Thymus (tissue), 11 donors: ENCODE results near the gene RGS8. TPM values are rescaled to one million over a fixed set of nuclear protein-coding genes. Genes with fewer than 3 reads are reported as not detected.

Source experiments
- DNase-seq, 9 donors: peaks; one replicate each; pipeline ENCODE4 v3.0.0-alpha.2; 2013; ENCODE audit warnings: low spot score in 9 of 9, low read depth in 6 of 9, missing footprints in 1 of 9
- H3K27ac ChIP-seq, 2 donors: one replicate each; pipeline ENCODE4 v1.5.1; 2013; ENCODE audit warnings: control low read depth in 1 of 2, low read depth in 1 of 2, low read length in 1 of 2, mild to moderate bottlenecking in 1 of 2, moderate library complexity in 1 of 2
- H3K27me3 ChIP-seq, 2 donors: one replicate each; pipeline ENCODE4 v1.5.1; 2013; ENCODE audit warnings: low read length in 1 of 2; ENCODE audit not compliant: control insufficient read depth in 2 of 2, insufficient read depth in 1 of 2
- H3K36me3 ChIP-seq, 2 donors: one replicate each; pipeline ENCODE4 v1.5.1; 2013; ENCODE audit warnings: low read length in 1 of 2, mild to moderate bottlenecking in 1 of 2, moderate library complexity in 1 of 2; ENCODE audit not compliant: control insufficient read depth in 2 of 2, insufficient read depth in 2 of 2
- H3K4me1 ChIP-seq, 2 donors: one replicate each; pipeline ENCODE4 v1.5.1; 2013; ENCODE audit warnings: low read length in 2 of 2; ENCODE audit not compliant: control insufficient read depth in 2 of 2, insufficient read depth in 2 of 2
- H3K4me3 ChIP-seq, 2 donors: one replicate each; pipeline ENCODE4 v1.5.1; 2013; ENCODE audit warnings: low read length in 2 of 2, control low read depth in 1 of 2, mild to moderate bottlenecking in 1 of 2
- H3K9me3 ChIP-seq, 2 donors: one replicate each; pipeline ENCODE4 v1.5.1; 2013; ENCODE audit warnings: low read length in 1 of 2, mild to moderate bottlenecking in 1 of 2; ENCODE audit not compliant: control insufficient read depth in 2 of 2, insufficient read depth in 1 of 2
- WGBS: extraction: QIAGEN DNeasy Blood & Tissue Kit; methylation state at CpG from one replicate; pipeline ENCODE4 v1.1.7; 2013; 5-methylcytosine and 5-hydroxymethylcytosine counted together
- polyA plus RNA-seq: library from polyadenylated mRNA; stranded (reverse); fragments of 200-250 nt; gene quantifications from one replicate; pipeline ENCODE4 v1.2.3, GENCODE V29; 2013
- total RNA-seq: library from RNA; stranded (reverse); fragments of 120-200 nt; gene quantifications from one replicate; pipeline ENCODE4 v1.2.4, GENCODE V29; 2013
- donor health status: healthy.

Gene RGS8
- total and polyA plus RNA-seq, 2 donors, result 0.11 to 0.19 TPM

DNA sequence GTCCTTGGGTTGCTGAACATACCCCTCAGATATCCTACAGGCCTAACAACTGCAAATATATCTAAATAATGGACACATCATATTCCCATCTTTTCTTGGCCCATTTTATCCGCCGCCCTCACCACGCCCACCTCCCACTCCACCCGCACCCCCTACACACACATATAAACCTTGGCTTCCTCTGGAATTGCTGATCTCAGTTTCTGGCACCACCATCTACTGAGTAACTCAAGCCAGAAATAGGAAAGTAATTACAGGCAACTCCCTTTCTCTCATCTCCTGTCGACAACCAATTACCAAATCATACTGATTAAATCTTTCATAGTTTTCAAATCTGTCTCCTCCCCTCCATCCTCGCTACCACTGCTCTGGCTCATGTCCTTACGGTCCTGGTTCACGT is 4.7 kb downstream of the RGS8 start:
- Histone ChIP-seq H3K4me1 (no peaks in the 10 kb centered on the region), H3K36me3 (no peaks in the 10 kb centered on the region), H3K9me3 (no peaks in the 10 kb centered on the region), H3K4me3 (no peak overlapping the region), H3K27me3 (peaks cover 2 to 11% of the 10 kb centered on the region in 2 donors), H3K27ac (no peak overlapping the region)
- no peak for DNase-seq
- WGBS, result 91% methylated on average over 8 of the region's 8 CpGs

DNA sequence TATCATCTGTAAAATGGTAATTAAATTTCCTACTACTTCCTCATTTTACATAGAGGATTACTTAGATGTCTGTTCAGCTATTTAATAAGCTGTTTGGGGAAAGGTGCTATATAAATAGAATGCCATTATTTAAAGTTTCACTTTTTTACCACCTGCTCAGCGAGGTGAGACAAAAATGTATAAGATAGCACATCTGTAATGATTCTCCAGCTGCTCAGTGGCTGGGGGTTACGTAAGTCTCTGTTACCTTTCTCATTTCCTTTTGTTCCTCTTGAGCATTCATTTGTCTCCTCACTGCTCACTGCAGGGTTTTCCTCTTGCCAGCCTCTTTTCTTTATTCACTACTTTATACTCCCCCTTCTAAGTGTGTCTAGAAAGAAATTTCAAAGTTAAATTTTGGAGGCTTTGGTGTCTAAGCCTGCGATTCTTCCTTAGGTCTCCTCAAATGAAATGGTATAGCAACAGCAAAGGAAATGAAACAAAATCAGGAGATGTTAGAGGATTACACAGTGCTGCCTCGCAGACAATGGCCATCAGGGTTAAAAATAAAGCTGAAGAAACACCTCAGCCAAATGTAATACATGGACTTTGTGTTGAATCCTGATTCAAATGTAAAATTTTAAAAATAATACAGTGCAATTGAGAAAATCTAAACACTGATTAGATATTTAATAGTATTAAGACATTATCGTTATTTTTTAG is 6.8 kb downstream of the RGS8 start:
- Histone ChIP-seq H3K27ac (no peak overlapping the region), H3K4me3 (no peak overlapping the region), H3K9me3 (no peaks in the 10 kb centered on the region), H3K4me1 (no peaks in the 10 kb centered on the region), H3K27me3 (peaks cover 0 to 4% of the 10 kb centered on the region in 2 donors), H3K36me3 (no peaks in the 10 kb centered on the region)
- DNase-seq, result no peak
- WGBS, result 80% methylated on average over 5 of the region's 5 CpGs

DNA sequence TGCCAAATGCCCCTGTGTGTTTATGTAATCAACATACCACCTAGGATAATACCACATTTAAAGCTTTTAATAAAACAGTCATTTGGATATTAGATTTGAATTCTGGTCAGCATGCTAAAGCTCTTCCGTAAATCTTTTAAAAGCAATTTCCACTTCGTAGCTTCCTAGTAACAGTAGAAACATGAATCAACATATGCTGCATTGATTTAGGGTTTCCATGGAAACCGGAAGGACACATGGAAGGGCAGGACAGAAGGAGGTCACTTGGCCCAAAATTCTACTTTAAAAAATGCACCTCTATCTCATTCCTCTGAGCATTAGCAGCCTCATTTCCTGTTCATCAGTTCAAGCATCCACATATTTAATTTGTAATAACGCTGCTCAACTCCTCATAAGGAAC is 8.1 kb downstream of the RGS8 start:
- no peaks in the 10 kb centered on the region for H3K36me3 ChIP-seq
- H3K9me3 ChIP-seq, result no peaks in the 10 kb centered on the region
- H3K4me3 ChIP-seq, result no peak overlapping the region
- H3K4me1 ChIP-seq, result no peaks in the 10 kb centered on the region
- 92% methylated on average over 4 of the region's 4 CpGs for WGBS
- peaks cover 0 to 12% of the 10 kb centered on the region in 2 donors for H3K27me3 ChIP-seq
- DNase-seq, result no peak
- H3K27ac ChIP-seq, result no peak overlapping the region

DNA sequence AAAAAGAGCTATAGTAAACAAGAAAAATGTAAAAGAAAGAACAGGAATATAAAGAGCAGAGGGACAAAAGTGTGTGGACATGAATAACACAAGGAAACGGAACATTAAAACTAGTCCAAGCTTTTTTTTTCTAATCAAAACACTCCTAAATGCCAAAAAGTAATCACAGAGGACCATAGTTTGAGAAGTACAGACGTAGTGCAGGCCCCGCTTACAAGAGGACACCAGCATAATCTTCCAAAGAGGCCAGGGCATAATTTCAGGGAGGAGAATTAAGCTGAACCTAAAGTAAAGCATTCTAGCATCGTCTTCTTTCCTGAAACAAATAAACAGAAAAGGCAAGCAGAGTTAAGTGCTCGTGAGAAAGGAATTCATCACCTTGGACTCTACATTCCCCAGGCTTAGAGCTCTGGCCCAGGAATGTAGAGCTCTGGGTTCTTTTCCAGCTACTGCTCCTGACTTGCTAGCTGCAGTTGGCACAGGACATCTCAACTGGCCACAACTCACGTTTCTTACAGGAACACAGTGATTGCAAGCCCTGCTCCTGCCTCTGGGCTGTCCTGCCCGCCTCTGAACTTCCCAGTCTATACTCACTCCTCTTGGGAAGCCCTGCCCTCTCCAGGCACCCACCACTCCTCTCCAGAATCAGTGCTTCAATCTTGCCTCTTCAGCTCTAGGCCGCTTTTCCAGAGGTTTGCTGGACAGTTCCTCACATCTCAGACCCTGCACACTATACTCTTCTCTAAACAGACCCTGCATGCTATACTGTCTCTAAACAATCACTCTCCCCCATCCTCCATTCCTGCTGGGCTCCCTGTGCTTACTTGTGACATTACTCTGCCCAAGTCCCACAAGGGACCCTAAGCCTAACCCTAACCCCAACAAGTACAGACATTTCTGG is 9.8 kb downstream of the RGS8 start:
- 86% methylated on average over 8 of the region's 8 CpGs for WGBS

DNA sequence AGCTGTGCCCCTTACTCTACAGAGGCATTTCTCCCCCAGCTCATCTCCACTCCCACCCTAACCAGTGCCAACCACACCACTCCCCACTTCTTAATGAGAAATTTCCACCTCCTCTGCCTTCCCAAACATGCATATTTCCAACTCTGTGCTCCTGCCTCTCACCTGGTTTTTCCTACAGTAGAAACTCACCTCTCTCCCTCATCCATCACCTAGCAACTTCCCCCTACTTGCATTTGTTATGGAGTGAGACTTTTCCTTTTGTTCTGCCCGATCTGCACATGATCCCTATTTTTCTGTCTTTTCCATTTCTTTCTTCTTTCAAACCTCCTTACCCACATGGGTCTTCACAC is 11.9 kb downstream of the RGS8 start:
- Histone ChIP-seq H3K4me1 (no peaks in the 10 kb centered on the region), H3K27ac (no peak overlapping the region), H3K27me3 (peaks cover 0 to 14% of the 10 kb centered on the region in 2 donors), H3K9me3 (no peaks in the 10 kb centered on the region), H3K36me3 (no peaks in the 10 kb centered on the region), H3K4me3 (no peak overlapping the region)
- DNase-seq, result no peak
- 24% methylated on average over 1 of the region's 1 CpG for WGBS

More for the DNA sequence above, 9.8 kb downstream of the RGS8 start:
- H3K9me3 ChIP-seq, result no peaks in the 10 kb centered on the region
- H3K4me3 ChIP-seq, result no peak overlapping the region
- DNase-seq, result no peak
- H3K27ac ChIP-seq, result no peak overlapping the region
- H3K4me1 ChIP-seq, result no peaks in the 10 kb centered on the region
- peaks cover 0 to 14% of the 10 kb centered on the region in 2 donors for H3K27me3 ChIP-seq
- H3K36me3 ChIP-seq, result no peaks in the 10 kb centered on the region

DNA sequence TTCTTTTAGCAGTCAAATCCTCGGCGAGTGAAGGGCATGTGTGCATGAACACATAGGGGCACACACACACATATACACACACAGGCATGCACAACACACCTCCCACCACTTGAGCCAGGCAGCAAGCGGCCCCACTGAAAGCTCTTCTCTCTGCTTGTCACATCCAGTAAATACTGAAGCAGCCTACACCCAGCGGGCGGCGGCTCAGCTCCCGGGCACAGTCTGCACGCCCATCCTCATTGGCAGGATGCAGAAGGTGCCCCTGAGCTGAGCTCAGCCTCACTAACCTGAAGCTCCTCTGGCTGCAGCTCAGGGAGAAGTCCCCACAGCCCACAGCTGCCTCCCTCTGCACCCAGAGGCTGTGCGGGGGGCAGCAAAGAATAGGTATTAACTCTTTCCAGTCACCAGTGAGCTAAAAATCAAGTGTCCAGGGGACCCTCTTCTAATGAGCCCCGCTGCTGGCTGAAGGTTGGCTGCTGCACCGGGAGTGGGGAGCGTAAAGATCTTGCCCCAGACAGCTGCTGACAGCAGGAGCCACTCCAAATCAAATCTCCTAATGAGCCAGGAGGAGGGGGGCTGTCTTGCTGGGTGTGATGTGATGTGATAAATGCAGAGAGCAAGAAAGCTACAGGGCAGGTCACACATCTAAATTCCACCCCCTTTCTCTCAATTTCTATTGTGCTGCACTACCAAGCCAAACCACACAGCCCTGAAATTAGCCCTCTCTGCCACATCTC is 12.5 kb downstream of the RGS8 start:
- 69% methylated on average over 12 of the region's 12 CpGs for WGBS
- H3K27me3 ChIP-seq, result peaks cover 0 to 14% of the 10 kb centered on the region in 2 donors
- H3K4me3 ChIP-seq, result no peak overlapping the region
- no peaks in the 10 kb centered on the region for H3K9me3 ChIP-seq
- no peak for DNase-seq
- H3K4me1 ChIP-seq, result no peaks in the 10 kb centered on the region
- no peaks in the 10 kb centered on the region for H3K36me3 ChIP-seq
- H3K27ac ChIP-seq, result no peak overlapping the region

DNA sequence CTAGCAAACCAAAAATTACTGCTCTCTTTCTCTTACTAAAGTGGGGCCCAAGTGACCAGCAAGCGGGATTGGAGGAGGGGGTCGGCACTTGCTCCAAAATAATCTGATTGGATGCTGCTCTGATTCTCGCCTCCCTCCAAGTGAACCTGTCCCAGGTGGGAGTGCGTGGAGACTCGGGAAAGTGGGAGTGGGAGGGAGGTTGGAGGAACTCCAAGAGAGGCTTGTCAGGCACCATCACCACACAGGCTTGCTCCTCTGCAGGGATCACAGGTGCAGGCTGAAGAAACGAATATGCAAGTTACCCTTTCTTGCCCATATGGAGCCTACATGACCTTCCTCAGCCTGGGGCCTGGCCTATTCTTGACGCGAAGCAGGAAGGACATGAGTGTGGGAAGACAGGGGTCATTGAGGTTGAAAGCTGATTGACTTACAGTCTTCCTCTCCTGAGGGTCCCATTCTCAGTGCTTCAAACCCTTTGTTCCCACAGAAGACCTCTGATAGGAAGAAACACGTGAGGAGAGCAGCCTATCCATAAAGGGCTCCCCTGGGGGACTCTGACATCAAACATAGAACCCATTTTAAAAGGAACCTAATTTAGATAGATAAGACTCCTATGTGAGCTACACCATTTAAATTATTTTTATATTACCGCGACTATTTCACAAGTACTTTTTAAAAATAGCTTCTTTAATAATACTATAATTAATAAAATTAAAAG is 14.2 kb downstream of the RGS8 start:
- no peaks in the 10 kb centered on the region for H3K9me3 ChIP-seq
- no peaks in the 10 kb centered on the region for H3K36me3 ChIP-seq
- no peak overlapping the region for H3K4me3 ChIP-seq
- DNase-seq, result no peak
- H3K4me1 ChIP-seq, result no peaks in the 10 kb centered on the region
- WGBS, result 92% methylated on average over 11 of the region's 11 CpGs
- no peak overlapping the region for H3K27ac ChIP-seq
- H3K27me3 ChIP-seq, result peaks cover 0 to 14% of the 10 kb centered on the region in 2 donors

DNA sequence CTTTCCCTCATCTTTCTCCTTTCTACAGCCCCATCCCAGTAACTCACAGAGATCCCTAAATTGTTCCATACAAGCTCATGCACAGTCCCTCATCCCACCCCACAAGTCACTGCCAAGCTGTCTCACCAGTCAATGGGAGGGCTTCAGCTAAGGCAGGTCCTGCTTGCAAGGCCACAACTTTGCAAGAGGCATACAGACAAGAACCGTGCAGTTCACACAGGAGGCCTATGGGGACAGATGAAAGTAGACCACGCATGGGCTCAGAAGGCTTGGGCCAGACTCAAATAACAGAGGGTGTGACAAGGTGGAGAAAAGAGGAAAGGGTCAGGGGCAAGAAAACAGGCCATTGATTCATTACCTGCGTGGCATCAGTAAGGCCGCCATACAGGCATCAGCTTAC is 15.1 kb downstream of the RGS8 start:
- no peak overlapping the region for H3K27ac ChIP-seq
- H3K4me3 ChIP-seq, result no peak overlapping the region
- H3K27me3 ChIP-seq, result peaks cover 0 to 14% of the 10 kb centered on the region in 2 donors
- WGBS, result 96% methylated on average over 4 of the region's 4 CpGs
- H3K36me3 ChIP-seq, result no peaks in the 10 kb centered on the region
- no peaks in the 10 kb centered on the region for H3K9me3 ChIP-seq
- DNase-seq, result no peak
- no peaks in the 10 kb centered on the region for H3K4me1 ChIP-seq
